WTC11 (cell line): ENCODE results near the gene ELOVL2. TPM values are rescaled to one million over a fixed set of nuclear protein-coding genes. Genes with fewer than 3 reads are reported as not detected.

Experiments used
- ATAC-seq: fragments of 200-7000 bp; cut with Tn5 transposase; 2 replicates; pipeline ENCODE4 v1.10.0; 2021; ENCODE audit warnings: mild to moderate bottlenecking, moderate library complexity
- CTCF ChIA-PET: fragments of 300-600 bp; sonication (Branson Sonifier 250); formaldehyde crosslinking; loops from one replicate; lab custom pipeline; 2021; ENCODE audit warnings: antibody characterized with exemption; lab: Charles Lee
- POLR2A ChIA-PET: fragments of 350-600 bp; sonication (Branson Sonifier 250); formaldehyde crosslinking; loops from one replicate; lab custom pipeline; 2021; ENCODE audit warnings: antibody characterized with exemption; lab: Charles Lee
- DNase-seq: peaks from one replicate; pipeline ENCODE4 v3.0.0; 2021; ENCODE audit warnings: low spot score
- H3K27ac Mint-ChIP-seq: 2 replicates; pipeline ENCODE4 v1.8.0; 2021; ENCODE audit warnings: mixed read lengths
- H3K27me3 Mint-ChIP-seq: 2 replicates; pipeline ENCODE4 v1.8.0; 2021; ENCODE audit warnings: low read depth, mild to moderate bottlenecking, moderate library complexity, mixed read lengths
- H3K36me3 Mint-ChIP-seq: 2 replicates; pipeline ENCODE4 v1.8.0; 2021; ENCODE audit warnings: mixed read lengths
- H3K4me1 Mint-ChIP-seq: 2 replicates; pipeline ENCODE4 v1.8.0; 2022; ENCODE audit warnings: mixed read lengths
- H3K4me3 Mint-ChIP-seq: 2 replicates; pipeline ENCODE4 v1.8.0; 2021; ENCODE audit warnings: mild to moderate bottlenecking, moderate library complexity, mixed read lengths
- H3K9me3 Mint-ChIP-seq: 2 replicates; pipeline ENCODE4 v1.8.0; 2021; ENCODE audit warnings: mixed read lengths
- CREB1 ChIP-seq: sonication (generic); formaldehyde crosslinking; IDR thresholded peaks from 2 replicates; pipeline ENCODE4 v1.8.0; 2023; ENCODE audit warnings: mild to moderate bottlenecking, missing genetic modification reagents
- ETV6 ChIP-seq: sonication (generic); formaldehyde crosslinking; IDR thresholded peaks from 2 replicates; pipeline ENCODE4 v1.8.1; 2022; ENCODE audit warnings: mild to moderate bottlenecking, missing genetic modification reagents
- FOXJ3 ChIP-seq: sonication (generic); formaldehyde crosslinking; IDR thresholded peaks from 2 replicates; pipeline ENCODE4 v1.9.0; 2021; ENCODE audit warnings: missing genetic modification reagents, mild to moderate bottlenecking, borderline replicate concordance
- HMGA2 ChIP-seq: fragments of 250-450 bp; sonication (Bioruptor Pico); IDR thresholded peaks from 2 replicates; pipeline ENCODE4 v1.4.0; 2021; ENCODE audit warnings: mild to moderate bottlenecking, moderate library complexity
- JAZF1 ChIP-seq: fragments of 250-450 bp; sonication (Bioruptor Pico); IDR thresholded peaks from 2 replicates; pipeline ENCODE4 v1.9.0; 2021; ENCODE audit warnings: moderate library complexity, mild to moderate bottlenecking, inconsistent platforms
- MYBL2 ChIP-seq: sonication (generic); formaldehyde crosslinking; IDR thresholded peaks from 2 replicates; pipeline ENCODE4 v1.8.1; 2023; ENCODE audit warnings: mild to moderate bottlenecking, moderate library complexity, missing genetic modification reagents
- NFE2L1 ChIP-seq: sonication (generic); formaldehyde crosslinking; IDR thresholded peaks from 2 replicates; pipeline ENCODE4 v1.8.1; 2023; ENCODE audit warnings: missing genetic modification reagents
- SMAD3 ChIP-seq: sonication (generic); formaldehyde crosslinking; IDR thresholded peaks from 2 replicates; pipeline ENCODE4 v1.8.0; 2022; ENCODE audit warnings: missing genetic modification reagents, mild to moderate bottlenecking, borderline replicate concordance
- ZNF121 ChIP-seq: sonication (generic); formaldehyde crosslinking; IDR thresholded peaks from 2 replicates; pipeline ENCODE4 v1.8.0; 2023; ENCODE audit warnings: missing genetic modification reagents
- ZNF219 ChIP-seq: sonication (generic); formaldehyde crosslinking; IDR thresholded peaks from 2 replicates; pipeline ENCODE4 v1.8.0; 2023; ENCODE audit warnings: missing genetic modification reagents, mild to moderate bottlenecking, borderline replicate concordance
- ZNF396 ChIP-seq: fragments of 250-450 bp; sonication (Bioruptor Pico); IDR thresholded peaks from 2 replicates; pipeline ENCODE4 v1.8.0; 2021; ENCODE audit warnings: mild to moderate bottlenecking, moderate library complexity, borderline replicate concordance
- ZNF423 ChIP-seq: fragments of 250-450 bp; sonication (Bioruptor Pico); IDR thresholded peaks from 2 replicates; pipeline ENCODE4 v2.1.2; 2022; ENCODE audit warnings: mild to moderate bottlenecking, moderate library complexity
- total RNA-seq: library from RNA; stranded (reverse); gene quantifications from 3 replicates; pipeline ENCODE4 v1.2.3, GENCODE V29; 2021
- TF ChIP-seq, protein P1 (sequence below): sonication (generic); formaldehyde crosslinking; IDR thresholded peaks from 2 replicates; pipeline ENCODE4 v1.8.0; 2023; ENCODE audit warnings: missing genetic modification reagents
- TF ChIP-seq, protein P2 (sequence below): fragments of 250-450 bp; sonication (Bioruptor Pico); IDR thresholded peaks from 2 replicates; pipeline ENCODE4 v1.9.0; 2021; ENCODE audit warnings: mild to moderate bottlenecking
- TF ChIP-seq, protein P3 (sequence below): sonication (generic); formaldehyde crosslinking; IDR thresholded peaks from 2 replicates; pipeline ENCODE4 v1.8.1; 2022; ENCODE audit warnings: low read depth, mild to moderate bottlenecking, moderate library complexity, missing genetic modification reagents, borderline replicate concordance
- TF ChIP-seq, protein P4 (sequence below): sonication (generic); formaldehyde crosslinking; IDR thresholded peaks from 2 replicates; pipeline ENCODE4 v1.8.1; 2023; ENCODE audit warnings: mild to moderate bottlenecking, moderate library complexity, missing genetic modification reagents
- TF ChIP-seq, protein P5 (sequence below): sonication (generic); formaldehyde crosslinking; IDR thresholded peaks from 2 replicates; pipeline ENCODE4 v1.8.1; 2022; ENCODE audit warnings: missing genetic modification reagents, borderline replicate concordance
- TF ChIP-seq, protein P6 (sequence below): sonication (generic); formaldehyde crosslinking; IDR thresholded peaks from 2 replicates; pipeline ENCODE4 v1.8.1; 2023; ENCODE audit warnings: mild to moderate bottlenecking, missing genetic modification reagents, moderate library complexity
- TF ChIP-seq, protein P7 (sequence below): sonication (generic); formaldehyde crosslinking; IDR thresholded peaks from 2 replicates; pipeline ENCODE4 v1.8.0; 2022; ENCODE audit warnings: mild to moderate bottlenecking, missing genetic modification reagents

ELOVL2 gene
- total RNA-seq, 1 experiment from 2014 or later: 2.0 TPM

DNA sequence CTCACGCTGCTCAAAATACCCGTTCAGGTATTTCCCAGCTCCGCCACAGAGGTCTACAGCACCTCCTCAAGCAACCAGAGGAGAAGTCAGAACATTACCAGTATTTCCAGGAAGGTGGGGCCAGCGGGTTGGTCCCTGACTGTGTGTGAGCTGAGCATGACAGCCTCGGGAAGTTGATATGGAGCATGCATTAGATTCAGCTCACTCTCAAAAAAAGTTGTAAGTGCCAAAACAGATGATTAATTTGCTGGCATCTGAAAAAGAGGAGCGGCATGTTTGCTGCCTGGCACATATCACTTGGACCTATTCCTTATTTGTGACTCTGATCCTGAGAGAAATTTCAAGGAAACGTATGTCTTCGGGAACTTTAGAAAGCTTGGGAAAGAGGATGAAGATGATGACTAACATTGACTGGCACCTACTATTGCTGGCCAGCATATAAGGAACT lies 32.3 kb downstream of the ELOVL2 start:
- TF ChIP-seq, protein P1, sequence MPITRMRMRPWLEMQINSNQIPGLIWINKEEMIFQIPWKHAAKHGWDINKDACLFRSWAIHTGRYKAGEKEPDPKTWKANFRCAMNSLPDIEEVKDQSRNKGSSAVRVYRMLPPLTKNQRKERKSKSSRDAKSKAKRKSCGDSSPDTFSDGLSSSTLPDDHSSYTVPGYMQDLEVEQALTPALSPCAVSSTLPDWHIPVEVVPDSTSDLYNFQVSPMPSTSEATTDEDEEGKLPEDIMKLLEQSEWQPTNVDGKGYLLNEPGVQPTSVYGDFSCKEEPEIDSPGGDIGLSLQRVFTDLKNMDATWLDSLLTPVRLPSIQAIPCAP (CRISPR knock-in tag): no peak
- TF ChIP-seq SMAD3 (CRISPR knock-in tag): no peak
- TF ChIP-seq CREB1 (CRISPR knock-in tag): no peak
- no peak for TF ChIP-seq JAZF1 (CRISPR knock-in tag)
- TF ChIP-seq, all 79 proteins: peak for 0
- Mint-ChIP-seq H3K4me1 (peaks cover 30% of the 10 kb centered on the region), H3K4me3 (no peak overlapping the region), H3K9me3 (no peaks in the 10 kb centered on the region), H3K27me3 (no peaks in the 10 kb centered on the region), H3K27ac (0 out of 2 replicates have a peak overlapping the region, but pooled peaks have one; percentile 43), H3K36me3 (no peaks in the 10 kb centered on the region)
- DNase-seq (peak; percentile 44), ATAC-seq (peak; percentile 93)
- ChIA-PET POLR2A (no interaction called here), CTCF (interaction anchor here (0.6 to 2.0 kb wide), 12 partner anchors 26 to 533 kb away, joined by 3 to 20 read pairs (median 4); partner anchors contain the start of genes ELOVL2 and SYCP2L)

DNA sequence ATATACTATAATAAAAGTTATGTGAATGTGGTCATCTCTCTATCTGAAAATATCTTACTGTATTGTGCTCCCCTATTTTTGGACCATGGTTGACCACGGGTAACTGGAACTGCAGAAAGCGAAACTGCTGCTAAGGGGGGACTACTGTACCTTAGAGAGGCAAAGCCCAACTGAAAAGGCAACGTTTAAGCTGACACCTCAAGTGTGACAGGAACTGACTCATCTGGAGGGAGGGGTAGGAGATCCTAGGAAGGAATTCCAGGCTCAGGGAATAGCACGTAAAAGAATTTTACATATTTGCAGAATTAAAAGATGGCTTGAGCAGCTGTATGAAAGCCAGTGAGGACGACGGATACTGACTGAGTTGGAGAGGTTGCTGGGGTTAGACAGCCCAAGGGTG lies 34.8 kb downstream of the ELOVL2 start:
- no peak overlapping the region for H3K4me3 Mint-ChIP-seq
- H3K27ac Mint-ChIP-seq: peak overlapping the region; percentile 14
- DNase-seq (no peak), ATAC-seq (peak; percentile 30)
- H3K36me3 Mint-ChIP-seq: no peaks in the 10 kb centered on the region
- CTCF ChIA-PET: interaction anchor here (1.0 to 1.4 kb wide), 3 partner anchors 55 to 59 kb away, joined by 3 to 5 read pairs (median 4); no protein-coding TSS in a partner anchor
- TF ChIP-seq ETV6 (CRISPR knock-in tag): no peak
- TF ChIP-seq NFE2L1 (CRISPR knock-in tag): no peak
- peaks cover 30% of the 10 kb centered on the region for H3K4me1 Mint-ChIP-seq
- no peaks in the 10 kb centered on the region for H3K27me3 Mint-ChIP-seq
- H3K9me3 Mint-ChIP-seq: no peaks in the 10 kb centered on the region
- POLR2A ChIA-PET: interaction anchor here (0.5 kb wide), 1 partner anchor 217 kb away, joined by 3 read pairs; no protein-coding TSS in a partner anchor

DNA sequence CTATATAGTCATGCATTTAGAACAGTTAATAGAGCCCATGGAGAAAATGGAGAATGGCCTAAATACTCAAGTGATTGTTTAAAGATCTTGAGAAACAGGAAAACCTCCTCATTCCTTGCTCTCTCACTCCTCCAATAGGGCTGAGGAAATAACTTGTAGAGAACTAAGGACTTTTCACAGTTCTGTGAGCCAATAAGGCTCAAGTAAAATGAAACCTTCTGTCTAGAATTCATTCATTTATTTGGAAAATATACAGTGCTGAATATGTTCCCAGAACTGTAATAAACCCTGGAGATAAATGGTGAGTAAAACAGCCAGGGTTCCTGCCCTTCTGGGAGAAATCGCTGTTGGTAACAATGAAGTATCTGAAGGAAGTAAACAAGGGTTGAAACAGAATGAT lies 35.3 kb downstream of the ELOVL2 start:
- CTCF ChIA-PET: interaction anchor here (1.2 to 1.4 kb wide), 2 partner anchors 54 to 57 kb away, joined by 3 to 5 read pairs (median 4); no protein-coding TSS in a partner anchor
- Mint-ChIP-seq H3K27me3 (no peaks in the 10 kb centered on the region), H3K4me1 (peaks cover 30% of the 10 kb centered on the region), H3K4me3 (no peak overlapping the region), H3K27ac (no peak overlapping the region), H3K36me3 (no peaks in the 10 kb centered on the region), H3K9me3 (no peaks in the 10 kb centered on the region)
- no peak for DNase-seq
- POLR2A ChIA-PET: interaction anchor here (0.6 kb wide), 1 partner anchor 126 kb away, joined by 4 read pairs; no protein-coding TSS in a partner anchor
- TF ChIP-seq ZNF121 (CRISPR knock-in tag): no peak
- no peak for TF ChIP-seq ZNF396 (CRISPR knock-in tag)
- TF ChIP-seq ZNF423: no peak
- TF ChIP-seq, protein P2, sequence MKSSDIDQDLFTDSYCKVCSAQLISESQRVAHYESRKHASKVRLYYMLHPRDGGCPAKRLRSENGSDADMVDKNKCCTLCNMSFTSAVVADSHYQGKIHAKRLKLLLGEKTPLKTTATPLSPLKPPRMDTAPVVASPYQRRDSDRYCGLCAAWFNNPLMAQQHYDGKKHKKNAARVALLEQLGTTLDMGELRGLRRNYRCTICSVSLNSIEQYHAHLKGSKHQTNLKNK (CRISPR knock-in tag): no peak
- TF ChIP-seq, protein P3, sequence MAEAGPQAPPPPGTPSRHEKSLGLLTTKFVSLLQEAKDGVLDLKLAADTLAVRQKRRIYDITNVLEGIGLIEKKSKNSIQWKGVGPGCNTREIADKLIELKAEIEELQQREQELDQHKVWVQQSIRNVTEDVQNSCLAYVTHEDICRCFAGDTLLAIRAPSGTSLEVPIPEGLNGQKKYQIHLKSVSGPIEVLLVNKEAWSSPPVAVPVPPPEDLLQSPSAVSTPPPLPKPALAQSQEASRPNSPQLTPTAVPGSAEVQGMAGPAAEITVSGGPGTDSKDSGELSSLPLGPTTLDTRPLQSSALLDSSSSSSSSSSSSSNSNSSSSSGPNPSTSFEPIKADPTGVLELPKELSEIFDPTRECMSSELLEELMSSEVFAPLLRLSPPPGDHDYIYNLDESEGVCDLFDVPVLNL: no peak
- no peak for ATAC-seq

DNA sequence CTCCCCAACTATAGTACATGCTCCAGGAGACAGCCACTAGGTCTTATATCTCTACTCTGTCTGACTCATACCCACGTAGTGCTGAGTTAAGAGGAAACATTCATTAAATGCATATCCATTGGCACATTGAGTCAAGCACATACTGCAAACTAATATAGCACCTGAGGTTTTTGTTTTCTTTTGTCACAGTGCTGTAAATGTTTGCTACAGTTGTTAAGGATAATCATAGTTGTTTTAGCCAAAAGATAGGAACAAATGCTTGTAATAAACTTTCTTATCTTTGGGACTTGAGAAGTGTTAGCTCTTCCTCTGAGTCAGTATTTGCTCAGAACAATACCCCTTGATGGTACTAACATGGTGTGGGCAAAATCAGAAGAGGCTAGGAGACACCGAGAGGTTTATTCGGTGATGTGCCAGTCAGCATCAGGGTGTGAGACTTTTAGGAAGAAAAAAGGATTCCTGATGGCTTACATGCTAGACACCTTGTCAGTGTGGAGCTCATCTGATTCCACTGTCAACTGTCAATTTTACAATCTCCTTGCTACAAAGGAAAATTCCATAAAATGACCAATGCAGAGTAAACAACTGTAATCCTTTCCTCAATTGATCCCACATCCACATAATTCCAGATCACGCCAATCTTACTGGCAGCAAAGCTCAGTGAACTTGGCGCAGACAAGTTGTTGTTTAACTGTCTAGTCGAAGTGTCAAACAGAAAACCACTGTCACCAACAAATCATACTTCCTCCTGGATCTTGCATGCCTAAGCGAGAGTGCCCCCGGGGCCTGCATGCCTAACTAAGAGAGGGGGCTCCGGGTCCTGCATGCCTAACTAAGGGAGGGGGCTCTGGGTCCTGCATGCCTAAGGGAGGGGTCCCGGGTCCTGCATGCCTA lies 36.1 kb downstream of the ELOVL2 start:
- Mint-ChIP-seq H3K4me3 (no peak overlapping the region), H3K27me3 (no peaks in the 10 kb centered on the region), H3K4me1 (peaks cover 25% of the 10 kb centered on the region), H3K27ac (no peak overlapping the region), H3K36me3 (no peaks in the 10 kb centered on the region), H3K9me3 (peaks cover 3% of the 10 kb centered on the region; the same call in 1 of the 2 replicates)
- POLR2A ChIA-PET: interaction anchor here (0.6 kb wide), 1 partner anchor 125 kb away, joined by 4 read pairs; no protein-coding TSS in a partner anchor
- TF ChIP-seq FOXJ3 (CRISPR knock-in tag) (no peak), ZNF219 (no peak), MYBL2 (CRISPR knock-in tag) (no peak), HMGA2 (no peak)
- TF ChIP-seq, protein P4, sequence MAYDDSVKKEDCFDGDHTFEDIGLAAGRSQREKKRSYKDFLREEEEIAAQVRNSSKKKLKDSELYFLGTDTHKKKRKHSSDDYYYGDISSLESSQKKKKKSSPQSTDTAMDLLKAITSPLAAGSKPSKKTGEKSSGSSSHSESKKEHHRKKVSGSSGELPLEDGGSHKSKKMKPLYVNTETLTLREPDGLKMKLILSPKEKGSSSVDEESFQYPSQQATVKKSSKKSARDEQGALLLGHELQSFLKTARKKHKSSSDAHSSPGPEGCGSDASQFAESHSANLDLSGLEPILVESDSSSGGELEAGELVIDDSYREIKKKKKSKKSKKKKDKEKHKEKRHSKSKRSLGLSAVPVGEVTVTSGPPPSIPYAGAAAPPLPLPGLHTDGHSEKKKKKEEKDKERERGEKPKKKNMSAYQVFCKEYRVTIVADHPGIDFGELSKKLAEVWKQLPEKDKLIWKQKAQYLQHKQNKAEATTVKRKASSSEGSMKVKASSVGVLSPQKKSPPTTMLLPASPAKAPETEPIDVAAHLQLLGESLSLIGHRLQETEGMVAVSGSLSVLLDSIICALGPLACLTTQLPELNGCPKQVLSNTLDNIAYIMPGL (CRISPR knock-in tag): no peak
- TF ChIP-seq, protein P5, sequence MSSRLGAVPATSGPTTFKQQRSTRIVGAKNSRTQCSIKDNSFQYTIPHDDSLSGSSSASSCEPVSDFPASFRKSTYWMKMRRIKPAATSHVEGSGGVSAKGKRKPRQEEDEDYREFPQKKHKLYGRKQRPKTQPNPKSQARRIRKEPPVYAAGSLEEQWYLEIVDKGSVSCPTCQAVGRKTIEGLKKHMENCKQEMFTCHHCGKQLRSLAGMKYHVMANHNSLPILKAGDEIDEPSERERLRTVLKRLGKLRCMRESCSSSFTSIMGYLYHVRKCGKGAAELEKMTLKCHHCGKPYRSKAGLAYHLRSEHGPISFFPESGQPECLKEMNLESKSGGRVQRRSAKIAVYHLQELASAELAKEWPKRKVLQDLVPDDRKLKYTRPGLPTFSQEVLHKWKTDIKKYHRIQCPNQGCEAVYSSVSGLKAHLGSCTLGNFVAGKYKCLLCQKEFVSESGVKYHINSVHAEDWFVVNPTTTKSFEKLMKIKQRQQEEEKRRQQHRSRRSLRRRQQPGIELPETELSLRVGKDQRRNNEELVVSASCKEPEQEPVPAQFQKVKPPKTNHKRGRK: no peak
- TF ChIP-seq, protein P6, sequence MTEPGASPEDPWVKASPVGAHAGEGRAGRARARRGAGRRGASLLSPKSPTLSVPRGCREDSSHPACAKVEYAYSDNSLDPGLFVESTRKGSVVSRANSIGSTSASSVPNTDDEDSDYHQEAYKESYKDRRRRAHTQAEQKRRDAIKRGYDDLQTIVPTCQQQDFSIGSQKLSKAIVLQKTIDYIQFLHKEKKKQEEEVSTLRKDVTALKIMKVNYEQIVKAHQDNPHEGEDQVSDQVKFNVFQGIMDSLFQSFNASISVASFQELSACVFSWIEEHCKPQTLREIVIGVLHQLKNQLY (CRISPR knock-in tag): no peak
- TF ChIP-seq, protein P7, sequence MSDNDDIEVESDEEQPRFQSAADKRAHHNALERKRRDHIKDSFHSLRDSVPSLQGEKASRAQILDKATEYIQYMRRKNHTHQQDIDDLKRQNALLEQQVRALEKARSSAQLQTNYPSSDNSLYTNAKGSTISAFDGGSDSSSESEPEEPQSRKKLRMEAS (CRISPR knock-in tag): no peak
- ATAC-seq: peak; percentile 31
- peak; percentile 30 for DNase-seq
- CTCF ChIA-PET: interaction anchor here (1.2 kb wide), 1 partner anchor 53 kb away, joined by 4 read pairs; no protein-coding TSS in a partner anchor
